HepG2 (cell line): ENCODE measurements around the gene CRYZL1. TPM values are rescaled to one million over a fixed set of nuclear protein-coding genes. Genes with fewer than 3 reads are reported as not detected.

Experiments
- ADNP ChIP-seq: sonication (generic); formaldehyde crosslinking; IDR thresholded peaks from 2 replicates; pipeline ENCODE4 v1.4.0; 2020; ENCODE audit warnings: missing genetic modification reagents
- ATF3 ChIP-seq: sonication (generic); formaldehyde crosslinking; IDR thresholded peaks from 2 replicates; pipeline ENCODE4 v1.4.0; 2020; ENCODE audit warnings: missing genetic modification reagents
- ATM ChIP-seq: fragments of 450-650 bp; IDR thresholded peaks from 2 replicates; pipeline ENCODE4 v1.7.1; 2017; ENCODE audit warnings: mild to moderate bottlenecking, borderline replicate concordance
- CREM ChIP-seq, 2 experiments: sonication (generic) in 1 of 2; formaldehyde crosslinking in 1 of 2; IDR thresholded peaks; 2 replicates each; pipeline versions ENCODE4 v1.4.0 to v1.6.1; 2016 to 2020; ENCODE audit warnings: antibody characterized with exemption in 1 of 2, mild to moderate bottlenecking in 1 of 2, missing genetic modification reagents in 1 of 2
- EED ChIP-seq: sonication (generic); formaldehyde crosslinking; IDR thresholded peaks from 2 replicates; pipeline ENCODE4 v1.5.0; 2020; ENCODE audit warnings: mild to moderate bottlenecking, missing genetic modification reagents
- EHMT2 ChIP-seq: fragments of 200-600 bp; sonication (generic); IDR thresholded peaks from 2 replicates; pipeline ENCODE4 v1.7.0; 2017; ENCODE audit warnings: antibody characterized with exemption, low read depth, low read length, borderline replicate concordance
- GABPA ChIP-seq, 2 experiments: IDR thresholded peaks; 2 replicates each; pipeline ENCODE4 v1.6.1; 2011 to 2016; ENCODE audit warnings: low read depth in 2 of 2, low read length in 1 of 2, missing biosample characterization in 1 of 2, missing genetic modification characterization in 1 of 2
- HHEX ChIP-seq: IDR thresholded peaks from 2 replicates; pipeline ENCODE4 v1.6.1; 2016; ENCODE audit warnings: control low read depth
- HNF4A ChIP-seq: sonication (generic); formaldehyde crosslinking; IDR thresholded peaks from 2 replicates; pipeline ENCODE4 v1.4.0; 2020; ENCODE audit warnings: missing genetic modification reagents
- KMT2B ChIP-seq: IDR thresholded peaks from 2 replicates; pipeline ENCODE4 v1.6.1; 2016; ENCODE audit warnings: missing genetic modification reagents, missing compliant biosample characterization
- MXI1 ChIP-seq: IDR thresholded peaks from 3 replicates; pipeline ENCODE4 v1.6.1; 2012; ENCODE audit warnings: low read depth, low read length, inconsistent platforms, borderline replicate concordance
- NCOA1 ChIP-seq: sonication (generic); formaldehyde crosslinking; IDR thresholded peaks from 2 replicates; pipeline ENCODE4 v1.9.0; 2021; ENCODE audit warnings: missing genetic modification reagents
- NCOA5 ChIP-seq: sonication (generic); formaldehyde crosslinking; IDR thresholded peaks from 2 replicates; pipeline ENCODE4 v1.4.0; 2020; ENCODE audit warnings: missing genetic modification reagents
- SP4 ChIP-seq: sonication (generic); formaldehyde crosslinking; IDR thresholded peaks from 2 replicates; pipeline ENCODE4 v1.8.1; 2023; ENCODE audit warnings: mild to moderate bottlenecking, missing genetic modification reagents
- TFDP1 ChIP-seq: IDR thresholded peaks from 2 replicates; pipeline ENCODE4 v1.6.1; 2016; ENCODE audit warnings: missing compliant biosample characterization, missing genetic modification reagents, borderline replicate concordance
- XBP1 ChIP-seq: sonication (generic); formaldehyde crosslinking; IDR thresholded peaks from 2 replicates; pipeline ENCODE4 v1.5.0; 2020; ENCODE audit warnings: missing genetic modification reagents
- ZBTB49 ChIP-seq: sonication (generic); formaldehyde crosslinking; IDR thresholded peaks from 2 replicates; pipeline ENCODE4 v1.4.0; 2020; ENCODE audit warnings: missing genetic modification reagents, borderline replicate concordance
- ZFP91 ChIP-seq: sonication (generic); formaldehyde crosslinking; IDR thresholded peaks from 2 replicates; pipeline ENCODE4 v1.9.0; 2022; ENCODE audit warnings: missing genetic modification reagents, mild to moderate bottlenecking, borderline replicate concordance
- ZMYM2 ChIP-seq: sonication (generic); formaldehyde crosslinking; IDR thresholded peaks from 2 replicates; pipeline ENCODE4 v1.8.0; 2022; ENCODE audit warnings: mild to moderate bottlenecking, missing genetic modification reagents
- ZNF414 ChIP-seq: sonication (generic); formaldehyde crosslinking; IDR thresholded peaks from 2 replicates; pipeline ENCODE4 v1.5.0; 2020; ENCODE audit warnings: missing genetic modification reagents
- ZNF484 ChIP-seq: sonication (generic); formaldehyde crosslinking; IDR thresholded peaks from 2 replicates; pipeline ENCODE4 v1.5.1; 2020; ENCODE audit warnings: mild to moderate bottlenecking, low read depth, missing genetic modification reagents, borderline replicate concordance
- ZNF589 ChIP-seq: sonication (generic); formaldehyde crosslinking; conservative IDR thresholded peaks from 2 replicates; pipeline ENCODE4 v1.8.0; 2022; ENCODE audit warnings: mild to moderate bottlenecking, moderate library complexity, missing genetic modification reagents
- ZNF644 ChIP-seq: IDR thresholded peaks from 2 replicates; pipeline ENCODE4 v1.6.1; 2016; ENCODE audit warnings: low read depth
- ZNF720 ChIP-seq: sonication (generic); formaldehyde crosslinking; IDR thresholded peaks from 2 replicates; pipeline ENCODE4 v1.4.0; 2020; ENCODE audit warnings: missing genetic modification reagents
- ZNF792 ChIP-seq: IDR thresholded peaks from 2 replicates; pipeline ENCODE4 v1.6.1; 2016
- polyA plus RNA-seq, 8 experiments: library from polyadenylated mRNA; depleted of rRNA in 3 of 8; stranded (reverse) in 7 of 8; unstranded in 1 of 8; fragments of >200 nt; fragmentation: Illumina TruSeq in 4 of 8; extraction: Trizol in 4 of 8; gene quantifications; 2 replicates each; pipeline versions ENCODE4 v1.2.1 to v1.2.3, GENCODE V29; 2011 to 2016; ENCODE audit warnings: low read depth in 4 of 8, missing spikeins in 1 of 8, mixed read lengths in 1 of 8; ENCODE audit not compliant: insufficient read depth in 1 of 8
- total RNA-seq, 5 experiments: library from RNA; depleted of rRNA; stranded (reverse); fragments of >200 nt; fragmentation: Illumina TruSeq; extraction: Trizol; gene quantifications; 2 replicates each; pipeline ENCODE4 v1.2.3, GENCODE V29; 2016; ENCODE audit warnings: low read depth in 1 of 5

CRYZL1 gene
- total and polyA plus RNA-seq, 2 of the 13 experiments (the other 11 are each of a cell fraction or from before 2014, with no cell fraction given), result 20.3 to 27.7 TPM

GRCh38 chr21:33642027-33642895 is 720 bp upstream of the CRYZL1 start, which contains the start of gene ITSN1 (continued):
- no peak; the same call in 2 of the 3 replicates for TF ChIP-seq MXI1
- no peak for TF ChIP-seq ATF3 (CRISPR knock-in tag)
- no peak for TF ChIP-seq ADNP (CRISPR knock-in tag)
- no peak for TF ChIP-seq ZNF720 (CRISPR knock-in tag)
- TF ChIP-seq ZBTB49, result no peak
- no peak for TF ChIP-seq HHEX (CRISPR knock-in tag)
- no peak for TF ChIP-seq ATM
- TF ChIP-seq ZNF484 (CRISPR knock-in tag), result no peak
- TF ChIP-seq ZNF644, result no peak
- TF ChIP-seq EHMT2, result peak; percentile 73; the same call in 1 of the 2 replicates
- no peak for TF ChIP-seq EED (CRISPR knock-in tag)
- peak; percentile 65 for TF ChIP-seq SP4
- no peak for TF ChIP-seq CREM (IDR thresholded peaks at IDR 0.05)
- no peak for TF ChIP-seq CREM (CRISPR knock-in tag; IDR thresholded peaks at IDR 0.05)
- no peak for TF ChIP-seq XBP1 (CRISPR knock-in tag)
- TF ChIP-seq KMT2B (CRISPR knock-in tag), result peak; percentile 57; the same call in 1 of the 2 replicates
- TF ChIP-seq ZNF414, result no peak
- TF ChIP-seq HNF4A (CRISPR knock-in tag), result no peak
- TF ChIP-seq NCOA1 (CRISPR knock-in tag), result no peak
- TF ChIP-seq TFDP1 (CRISPR knock-in tag), result peak; percentile 85; the same call in 1 of the 2 replicates
- TF ChIP-seq NCOA5 (CRISPR knock-in tag), result no peak
- TF ChIP-seq ZFP91, result no peak; the same call in 1 of the 2 replicates
- no peak for TF ChIP-seq GABPA (IDR thresholded peaks at IDR 0.05; ENCODE audit: low read depth, low read length)
- no peak for TF ChIP-seq GABPA (CRISPR knock-in tag; IDR thresholded peaks at IDR 0.05; ENCODE audit: low read depth)
- TF ChIP-seq ZNF792, result no peak; the same call in 1 of the 2 replicates
- peak; percentile 44; the same call in 1 of the 2 replicates for TF ChIP-seq ZNF589
- no peak for TF ChIP-seq ZMYM2 (CRISPR knock-in tag)
